Subcutaneous adipose tissue (tissue), 4 donors: ENCODE data around the gene GMEB2. TPM values are rescaled to one million over a fixed set of nuclear protein-coding genes. Genes with fewer than 3 reads are reported as not detected.

Source experiments
- total RNA-seq, 4 donors: library from RNA; depleted of rRNA; stranded (reverse); fragments of >200 nt; gene quantifications; one replicate each; pipeline ENCODE4 v1.1.0, GENCODE V29; 2016
- TF ChIP-seq, protein P1 (sequence below): fragments of 450-650 bp; IDR thresholded peaks from one replicate; pipeline ENCODE4 v1.5.1; 2016; ENCODE audit warnings: low read depth, mild to moderate bottlenecking, control low read depth, antibody characterized with exemption, moderate library complexity

Gene GMEB2
- total RNA-seq, 4 donors from 2014 or later = 3.6 to 12.8 (median 5.1) TPM

DNA sequence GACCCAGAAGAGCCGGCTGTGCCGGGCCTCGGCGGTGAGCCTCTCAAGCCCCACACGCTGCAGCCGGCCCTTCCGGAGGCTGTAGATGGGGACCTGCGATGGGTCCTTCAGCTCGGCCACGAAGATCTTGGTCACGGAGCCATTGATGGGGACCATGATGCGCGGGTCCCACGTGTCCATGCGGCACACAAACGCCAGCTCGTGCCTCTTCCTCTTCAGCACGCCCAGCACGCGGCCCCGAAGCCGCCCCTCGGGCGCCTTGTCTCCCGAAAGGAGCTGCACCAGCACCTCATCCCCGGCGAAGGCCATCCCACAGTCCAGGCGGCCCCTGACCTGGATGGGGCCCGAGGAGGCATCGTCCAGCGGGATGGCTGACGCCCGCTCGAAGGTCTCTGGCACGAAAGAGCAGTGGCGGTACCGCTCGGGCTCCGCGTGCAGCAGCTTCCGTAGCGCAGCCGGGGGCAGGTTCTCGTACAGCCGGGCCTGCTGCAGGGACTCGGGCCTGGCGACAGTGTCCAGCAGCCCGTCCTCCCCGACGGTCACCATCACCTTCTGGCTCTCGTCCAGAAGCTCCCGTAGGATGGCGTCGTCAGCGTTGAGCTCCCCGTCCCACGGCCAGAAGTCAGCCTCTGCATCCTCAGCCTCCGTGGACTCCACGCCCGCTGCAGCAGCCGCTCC lies 61.7 kb downstream of the GMEB2 start:
- TF ChIP-seq, protein P1, sequence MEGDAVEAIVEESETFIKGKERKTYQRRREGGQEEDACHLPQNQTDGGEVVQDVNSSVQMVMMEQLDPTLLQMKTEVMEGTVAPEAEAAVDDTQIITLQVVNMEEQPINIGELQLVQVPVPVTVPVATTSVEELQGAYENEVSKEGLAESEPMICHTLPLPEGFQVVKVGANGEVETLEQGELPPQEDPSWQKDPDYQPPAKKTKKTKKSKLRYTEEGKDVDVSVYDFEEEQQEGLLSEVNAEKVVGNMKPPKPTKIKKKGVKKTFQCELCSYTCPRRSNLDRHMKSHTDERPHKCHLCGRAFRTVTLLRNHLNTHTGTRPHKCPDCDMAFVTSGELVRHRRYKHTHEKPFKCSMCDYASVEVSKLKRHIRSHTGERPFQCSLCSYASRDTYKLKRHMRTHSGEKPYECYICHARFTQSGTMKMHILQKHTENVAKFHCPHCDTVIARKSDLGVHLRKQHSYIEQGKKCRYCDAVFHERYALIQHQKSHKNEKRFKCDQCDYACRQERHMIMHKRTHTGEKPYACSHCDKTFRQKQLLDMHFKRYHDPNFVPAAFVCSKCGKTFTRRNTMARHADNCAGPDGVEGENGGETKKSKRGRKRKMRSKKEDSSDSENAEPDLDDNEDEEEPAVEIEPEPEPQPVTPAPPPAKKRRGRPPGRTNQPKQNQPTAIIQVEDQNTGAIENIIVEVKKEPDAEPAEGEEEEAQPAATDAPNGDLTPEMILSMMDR = no peak

DNA sequence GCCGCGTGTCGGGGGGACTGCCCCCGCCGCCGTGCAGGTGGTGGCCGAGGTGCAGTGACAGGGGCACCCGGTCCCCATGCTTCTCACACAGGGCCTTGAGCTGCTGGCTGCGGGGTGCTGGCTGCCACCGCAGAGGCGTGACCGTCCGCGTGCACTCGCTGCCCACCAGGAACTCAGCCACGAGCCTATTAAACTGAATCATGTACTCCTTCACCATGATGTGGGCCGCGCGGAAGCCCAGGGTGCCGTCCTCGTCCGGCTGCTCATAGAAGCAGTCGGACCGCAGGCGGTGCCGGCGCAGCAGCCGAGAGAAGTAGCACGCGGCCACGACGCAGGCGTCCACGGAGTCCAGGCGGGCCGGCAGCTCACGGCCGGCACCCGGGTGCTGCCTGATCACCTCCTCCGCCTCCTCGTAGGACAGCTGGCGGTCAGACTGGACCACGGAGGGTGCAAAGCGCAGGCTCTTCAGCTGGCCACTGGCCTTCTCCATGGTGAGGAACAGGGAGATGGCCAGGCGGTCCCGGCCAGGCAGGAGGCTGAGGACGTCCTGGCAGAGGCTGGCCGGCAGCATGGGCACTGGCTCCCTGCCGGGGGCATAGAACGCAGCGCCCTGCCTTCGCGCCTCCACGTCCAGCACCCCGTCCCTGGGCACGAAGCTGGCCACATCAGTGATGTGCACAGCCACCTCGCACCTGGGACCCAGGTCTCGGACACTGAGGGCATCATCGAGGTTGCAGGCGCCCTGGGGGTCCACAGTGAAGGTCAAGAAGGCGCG lies 62.7 kb downstream of the GMEB2 start:
- TF ChIP-seq, protein P1 = no peak

DNA sequence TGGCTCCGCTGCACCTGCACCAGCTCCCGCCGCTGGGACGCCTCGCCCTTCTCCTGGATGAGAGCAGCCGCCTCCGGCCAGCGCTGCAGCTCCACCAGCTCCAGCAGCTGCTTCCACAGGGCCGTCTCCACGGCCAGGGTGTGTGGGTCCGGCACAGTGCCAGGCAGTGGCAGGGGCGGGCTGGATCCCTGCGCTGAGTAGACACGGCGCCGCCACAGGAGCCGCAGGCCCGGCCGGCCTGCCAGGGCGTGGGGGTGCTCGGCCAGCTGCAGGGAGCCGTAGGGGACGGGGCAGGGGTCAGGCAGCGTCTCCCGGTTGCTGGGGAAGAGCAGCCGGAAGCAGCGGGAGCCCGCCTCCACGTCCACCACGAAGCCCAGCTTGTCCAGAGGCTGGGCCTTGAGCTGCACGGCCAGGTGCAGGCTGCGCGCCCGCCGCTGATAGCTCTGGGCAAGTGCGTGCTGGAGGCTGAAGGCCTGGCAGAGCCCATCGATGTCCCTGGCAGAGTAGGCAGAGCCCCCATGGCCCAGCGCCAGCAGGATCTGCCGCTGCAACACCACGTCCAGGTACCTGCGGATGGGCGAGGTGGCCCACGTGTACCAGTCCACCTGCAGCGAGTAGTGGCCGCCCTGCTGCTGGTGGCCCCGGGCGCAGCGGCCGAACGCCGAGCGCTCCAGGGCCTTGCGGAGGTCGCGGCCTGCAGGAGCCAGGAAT lies 63.5 kb downstream of the GMEB2 start:
- TF ChIP-seq, protein P1 = no peak

DNA sequence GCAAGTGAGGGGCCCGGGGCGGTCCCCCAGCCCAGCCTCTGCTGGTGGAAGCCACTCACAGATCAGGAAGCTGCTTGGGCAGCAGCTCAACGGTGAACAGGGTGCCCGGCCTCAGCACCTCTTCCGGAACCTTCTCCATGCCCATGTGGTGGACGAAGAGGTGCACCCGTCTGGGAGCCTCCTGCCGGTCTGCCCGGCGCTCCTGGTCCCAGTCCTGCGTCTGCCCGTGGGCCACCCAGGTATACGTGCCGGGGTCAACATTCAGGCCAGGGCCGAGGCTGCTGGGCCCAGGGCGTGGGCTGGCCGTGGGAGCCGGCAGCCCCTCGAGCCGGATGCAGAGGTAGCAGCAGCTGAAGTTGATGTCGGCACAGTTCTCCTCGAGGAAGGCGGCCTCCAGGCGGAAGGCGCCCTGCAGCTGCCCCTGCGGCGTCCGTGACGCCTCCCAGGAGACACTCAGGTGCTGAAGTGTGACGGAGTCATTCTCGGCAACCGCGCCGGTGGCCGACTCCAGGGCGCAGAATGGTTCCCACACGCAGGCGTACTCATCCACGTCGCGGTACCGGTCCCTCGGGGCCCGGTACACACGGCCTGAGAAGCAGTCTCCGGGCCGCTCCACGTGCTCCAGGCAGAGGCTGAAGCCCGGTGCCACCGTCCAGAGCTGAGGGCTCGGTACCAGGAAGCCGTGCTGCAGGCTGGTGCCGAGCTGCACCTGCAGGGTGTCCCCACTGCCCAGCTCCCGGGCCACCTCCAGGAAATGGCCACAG lies 64.3 kb downstream of the GMEB2 start:
- TF ChIP-seq, protein P1 = no peak

DNA sequence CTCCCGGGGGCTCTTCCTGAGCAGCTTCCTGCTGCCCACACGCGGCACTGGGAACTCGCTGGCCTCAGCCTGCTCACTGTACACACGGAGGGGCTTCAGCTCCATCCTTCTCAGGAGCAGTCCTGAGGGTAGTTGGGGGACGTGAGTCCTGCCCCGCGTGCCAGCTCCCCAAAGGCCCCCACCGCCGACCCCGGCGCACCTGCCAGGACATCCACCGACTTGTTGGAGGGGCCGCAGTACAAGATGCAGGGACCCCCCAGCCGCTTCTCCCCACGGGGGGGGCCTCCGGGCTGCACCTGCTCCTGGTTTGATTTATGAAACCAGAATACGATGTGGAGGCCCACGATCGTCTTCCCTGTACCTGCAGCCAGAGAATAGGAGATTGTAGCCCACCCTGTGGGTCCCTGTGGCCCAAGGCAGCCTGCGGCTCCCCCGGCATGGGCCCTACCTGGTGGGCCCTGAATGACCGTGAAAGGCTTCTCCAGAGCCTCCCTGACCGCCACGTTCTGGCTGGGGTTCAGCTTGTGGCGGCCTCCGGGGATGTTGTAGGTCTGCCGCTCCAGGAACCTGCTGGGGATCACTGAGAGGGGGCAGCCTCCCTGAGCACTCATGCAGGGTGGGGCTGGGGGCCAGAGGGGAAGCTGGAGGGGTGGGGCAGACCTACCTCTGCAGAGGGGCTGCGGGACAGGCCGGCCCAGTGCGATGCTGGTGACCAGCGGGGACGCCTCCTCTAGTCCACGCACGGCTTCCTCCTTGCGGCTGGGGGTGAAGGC lies 65.1 kb downstream of the GMEB2 start:
- TF ChIP-seq, protein P1 = no peak

DNA sequence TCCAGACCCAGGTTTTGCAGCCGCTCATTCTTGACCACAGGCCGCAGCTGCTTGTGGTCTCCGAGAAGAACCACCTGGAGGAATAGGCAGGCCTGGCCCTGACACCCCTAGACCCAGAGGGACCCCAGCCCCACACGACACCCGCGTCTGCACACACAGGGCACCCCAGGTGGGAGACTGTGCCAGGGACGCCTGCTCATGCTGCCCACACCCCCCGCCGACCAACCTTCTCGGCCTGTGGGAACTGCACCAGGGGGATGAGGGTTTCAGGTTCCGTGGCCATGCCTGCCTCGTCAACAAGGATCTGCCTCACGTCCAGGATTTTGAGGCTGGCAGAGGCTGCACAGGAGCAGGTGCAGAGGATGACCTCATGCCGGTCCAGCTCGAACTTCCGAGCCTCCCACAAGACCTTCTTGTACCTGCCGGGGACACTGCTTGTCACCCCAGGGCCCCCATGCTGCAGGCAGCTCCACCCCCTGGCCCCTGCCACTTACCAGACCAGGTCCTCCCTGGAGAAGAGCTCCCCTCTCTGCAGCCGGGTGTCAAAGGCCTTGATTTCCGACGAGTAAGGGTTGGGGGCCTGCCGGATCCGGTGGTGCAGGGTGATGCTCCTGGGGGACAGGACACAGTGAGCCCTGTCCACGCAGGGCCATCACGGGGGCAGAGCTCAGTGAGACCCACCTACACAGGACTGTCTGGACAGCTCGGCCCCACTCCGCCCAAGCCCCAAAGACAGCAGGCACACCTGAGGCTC lies 65.9 kb downstream of the GMEB2 start:
- TF ChIP-seq, protein P1 = no peak
